ENCODE measurements around the gene CFLAR. TPM values are rescaled to one million over a fixed set of nuclear protein-coding genes. Genes with fewer than 3 reads are reported as not detected.
"Not testable (repeated sequence)": the region's sequence is repeated elsewhere in the genome, so short reads cannot be mapped to it uniquely, and the experiment has no call there.

Gene CFLAR
- total RNA-seq, 2 donors from 2014 or later: 165 to 315 TPM

GRCh38 chr2:201132518-201132917 is 16.6 kb downstream of the CFLAR start:
- ATAC-seq (ENCODE audit: insufficient number of reproducible peaks, low FRiP score, low read depth): no peak
- Histone ChIP-seq H3K27ac (peak overlapping the region; percentile 20 to 28), H3K4me1 (ENCODE audit: control insufficient read depth in 1 of 2, low read depth in 2 of 2) (peaks cover 46 to 57% of the 10 kb centered on the region in 2 donors)

GRCh38 chr2:201135386-201135785 is 19.4 kb downstream of the CFLAR start:
- Histone ChIP-seq H3K4me3 (no peak overlapping the region), H3K36me3 (peaks cover 49% of the 10 kb centered on the region), H3K27me3 (replicated peaks; ENCODE audit: insufficient read depth) (no peaks in the 10 kb centered on the region), H3K4me1 (ENCODE audit: control insufficient read depth in 1 of 2, low read depth in 2 of 2) (peaks cover 19 to 30% of the 10 kb centered on the region in 2 donors), H3K27ac (no peak overlapping the region), H3K9me3 (no peaks in the 10 kb centered on the region)
- DNase-seq (ENCODE audit: low spot score) (no peak), ATAC-seq (ENCODE audit: insufficient number of reproducible peaks, low FRiP score, low read depth) (no peak)
- TF ChIP-seq CTCF (IDR thresholded peaks at IDR 0.05): no peak

More at GRCh38 chr2:201132518-201132917, 16.6 kb downstream of the CFLAR start:
- Histone ChIP-seq H3K9me3 (no peaks in the 10 kb centered on the region), H3K36me3 (peaks cover 27% of the 10 kb centered on the region), H3K27me3 (replicated peaks; ENCODE audit: insufficient read depth) (no peaks in the 10 kb centered on the region), H3K4me3 (no peak overlapping the region)
- no peak for DNase-seq (ENCODE audit: low spot score)
- no peak for TF ChIP-seq CTCF (IDR thresholded peaks at IDR 0.05)

- no peak for TF ChIP-seq CTCF (IDR thresholded peaks at IDR 0.05)
- H3K4me3 ChIP-seq: no peak overlapping the region
- no peak overlapping the region for H3K27ac ChIP-seq
- H3K27me3 ChIP-seq (replicated peaks; ENCODE audit: insufficient read depth): no peaks in the 10 kb centered on the region
- peaks cover 6 to 17% of the 10 kb centered on the region in 2 donors for H3K4me1 ChIP-seq (ENCODE audit: control insufficient read depth in 1 of 2, low read depth in 2 of 2)
- no peaks in the 10 kb centered on the region for H3K9me3 ChIP-seq
- ATAC-seq (ENCODE audit: insufficient number of reproducible peaks, low FRiP score, low read depth): no peak
- DNase-seq (ENCODE audit: low spot score): no peak
- H3K36me3 ChIP-seq: peaks cover 49% of the 10 kb centered on the region
Measured at GRCh38 chr2:201136889-201137321, 20.9 kb downstream of the CFLAR start.

- peaks cover 6 to 14% of the 10 kb centered on the region in 2 donors for H3K4me1 ChIP-seq (ENCODE audit: control insufficient read depth in 1 of 2, low read depth in 2 of 2)
- H3K9me3 ChIP-seq: no peaks in the 10 kb centered on the region
- no peak overlapping the region for H3K27ac ChIP-seq
- TF ChIP-seq CTCF (IDR thresholded peaks at IDR 0.05): no peak
- H3K27me3 ChIP-seq (replicated peaks; ENCODE audit: insufficient read depth): no peaks in the 10 kb centered on the region
- H3K4me3 ChIP-seq: no peak overlapping the region
- DNase-seq (ENCODE audit: low spot score) (no peak), ATAC-seq (ENCODE audit: insufficient number of reproducible peaks, low FRiP score, low read depth) (no peak)
- H3K36me3 ChIP-seq: peaks cover 52% of the 10 kb centered on the region
Measured at GRCh38 chr2:201137505-201138400, 21.8 kb downstream of the CFLAR start.

GRCh38 chr2:201138401-201138970 is 22.5 kb downstream of the CFLAR start:
- no peak overlapping the region for H3K4me3 ChIP-seq
- ATAC-seq (ENCODE audit: insufficient number of reproducible peaks, low FRiP score, low read depth): no peak
- no peak for DNase-seq (ENCODE audit: low spot score)
- no peaks in the 10 kb centered on the region for H3K9me3 ChIP-seq
- H3K4me1 ChIP-seq (ENCODE audit: control insufficient read depth in 1 of 2, low read depth in 2 of 2): peaks cover 6 to 8% of the 10 kb centered on the region in 2 donors
- no peak for TF ChIP-seq CTCF (IDR thresholded peaks at IDR 0.05)
- no peaks in the 10 kb centered on the region for H3K27me3 ChIP-seq (replicated peaks; ENCODE audit: insufficient read depth)
- peaks cover 57% of the 10 kb centered on the region for H3K36me3 ChIP-seq
- no peak overlapping the region for H3K27ac ChIP-seq

DNA sequence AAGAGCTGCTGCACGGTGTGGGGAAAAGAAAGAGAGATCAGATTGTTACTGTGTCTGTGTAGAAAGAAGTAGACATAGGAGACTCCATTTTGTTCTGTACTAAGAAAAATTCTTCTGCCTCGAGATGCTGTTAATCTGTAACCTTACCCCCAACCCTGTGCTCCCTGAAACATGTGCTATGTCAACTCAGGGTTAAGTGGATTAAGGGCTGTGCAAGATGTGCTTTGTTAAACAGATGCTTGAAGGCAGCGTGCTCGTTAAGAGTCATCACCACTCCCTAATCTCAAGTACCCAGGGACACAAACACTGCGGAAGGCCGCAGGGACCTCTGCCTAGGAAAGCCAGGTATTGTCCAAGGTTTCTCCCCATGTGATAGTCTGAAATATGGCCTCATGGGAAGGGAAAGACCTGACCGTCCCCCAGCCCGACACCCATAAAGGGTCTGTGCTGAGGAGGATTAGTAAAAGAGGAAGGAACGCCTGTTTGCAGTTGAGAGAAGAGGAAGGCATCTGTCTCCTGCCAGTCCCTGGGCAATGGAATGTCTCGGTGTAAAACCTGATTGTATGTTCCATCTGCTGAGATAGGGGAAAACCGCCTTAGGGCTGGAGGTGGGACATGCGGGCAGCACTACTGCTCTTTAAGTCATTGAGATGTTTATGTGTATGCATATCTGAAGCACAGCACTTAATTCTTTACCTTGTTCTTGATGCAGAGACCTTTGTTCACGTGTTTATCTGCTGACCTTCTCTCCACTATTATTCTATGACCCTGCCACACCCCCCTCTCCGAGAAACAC is 23.2 kb downstream of the CFLAR start:
- ATAC-seq (ENCODE audit: insufficient number of reproducible peaks, low FRiP score, low read depth); DNase-seq (ENCODE audit: low spot score); H3K9me3 ChIP-seq; H3K27me3 ChIP-seq (replicated peaks; ENCODE audit: insufficient read depth); H3K27ac ChIP-seq; H3K4me1 ChIP-seq (ENCODE audit: control insufficient read depth in 1 of 2, low read depth in 2 of 2); H3K4me3 ChIP-seq: not testable (repeated sequence)
- H3K36me3 ChIP-seq: peaks cover 51% of the 10 kb centered on the region

All from thoracic aorta (tissue), 2 donors.